ENCODE measurements around the gene ACTA1.

DNA sequence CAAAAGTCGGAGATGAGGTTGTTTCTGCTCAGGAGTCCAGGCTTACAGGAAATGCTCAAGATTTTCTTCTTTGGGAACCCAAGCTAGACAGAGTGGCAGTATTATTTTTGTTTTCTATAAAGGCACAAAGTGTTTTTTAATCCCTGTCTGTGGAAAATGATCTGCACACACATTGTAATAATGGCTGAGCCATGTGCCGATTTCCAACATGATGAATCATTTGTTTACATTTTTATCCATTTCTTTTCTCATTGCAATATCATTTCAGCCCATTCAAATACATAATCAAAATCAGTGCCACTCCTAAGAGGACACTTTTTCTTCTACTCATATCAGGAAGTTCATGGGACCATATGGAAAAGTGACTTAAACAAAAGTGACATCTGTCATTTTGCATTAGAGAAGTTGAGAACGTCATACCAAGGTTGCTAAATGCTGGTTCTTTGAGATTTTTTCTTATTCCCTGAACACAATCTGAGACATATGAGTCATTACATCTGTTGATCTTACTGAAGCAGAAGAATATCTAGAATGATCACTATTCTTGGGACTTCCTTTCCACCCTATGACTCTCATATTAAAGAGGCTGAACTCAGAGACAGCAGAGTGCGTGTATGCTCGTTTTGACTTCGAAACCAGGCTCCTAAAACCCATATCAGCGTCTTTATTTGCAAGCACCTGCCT lies 44.9 kb downstream of the ACTA1 start:
- TF ChIP-seq TAF1 (IDR thresholded peaks at IDR 0.05; ENCODE audit: low read depth): no peak
- TF ChIP-seq EZH2 (IDR thresholded peaks at IDR 0.05; ENCODE audit: borderline replicate concordance, insufficient read depth, low read length, poor library complexity, severe bottlenecking): no peak
- TF ChIP-seq, protein P1, sequence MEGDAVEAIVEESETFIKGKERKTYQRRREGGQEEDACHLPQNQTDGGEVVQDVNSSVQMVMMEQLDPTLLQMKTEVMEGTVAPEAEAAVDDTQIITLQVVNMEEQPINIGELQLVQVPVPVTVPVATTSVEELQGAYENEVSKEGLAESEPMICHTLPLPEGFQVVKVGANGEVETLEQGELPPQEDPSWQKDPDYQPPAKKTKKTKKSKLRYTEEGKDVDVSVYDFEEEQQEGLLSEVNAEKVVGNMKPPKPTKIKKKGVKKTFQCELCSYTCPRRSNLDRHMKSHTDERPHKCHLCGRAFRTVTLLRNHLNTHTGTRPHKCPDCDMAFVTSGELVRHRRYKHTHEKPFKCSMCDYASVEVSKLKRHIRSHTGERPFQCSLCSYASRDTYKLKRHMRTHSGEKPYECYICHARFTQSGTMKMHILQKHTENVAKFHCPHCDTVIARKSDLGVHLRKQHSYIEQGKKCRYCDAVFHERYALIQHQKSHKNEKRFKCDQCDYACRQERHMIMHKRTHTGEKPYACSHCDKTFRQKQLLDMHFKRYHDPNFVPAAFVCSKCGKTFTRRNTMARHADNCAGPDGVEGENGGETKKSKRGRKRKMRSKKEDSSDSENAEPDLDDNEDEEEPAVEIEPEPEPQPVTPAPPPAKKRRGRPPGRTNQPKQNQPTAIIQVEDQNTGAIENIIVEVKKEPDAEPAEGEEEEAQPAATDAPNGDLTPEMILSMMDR (IDR thresholded peaks at IDR 0.05; ENCODE audit: poor library complexity, severe bottlenecking): no peak
- TF ChIP-seq RAD21 (conservative IDR thresholded peaks at IDR 0.05): no peak

Data from neural cell (in vitro differentiated cells).